IPS-NIHi7 (cell line): ENCODE measurements around the gene CPA1.
A peak's percentile ranks its signal among the peaks of the same experiment; 100 is the strongest.

Experiments
- DNase-seq: peaks from one replicate; pipeline ENCODE4 v3.0.0; 2012; ENCODE audit warnings: mixed read lengths; ENCODE audit errors: extremely low spot score

CPA1 gene

GRCh38 chr7:130356121-130356875 is 24.0 kb upstream of the CPA1 start:
- DNase-seq = peak; percentile 86

GRCh38 chr7:130356876-130357611 is 23.2 kb upstream of the CPA1 start:
- DNase-seq = peak; percentile 40

- no peak for DNase-seq
Measured at GRCh38 chr7:130358471-130358870, 21.8 kb upstream of the CPA1 start.

DNA sequence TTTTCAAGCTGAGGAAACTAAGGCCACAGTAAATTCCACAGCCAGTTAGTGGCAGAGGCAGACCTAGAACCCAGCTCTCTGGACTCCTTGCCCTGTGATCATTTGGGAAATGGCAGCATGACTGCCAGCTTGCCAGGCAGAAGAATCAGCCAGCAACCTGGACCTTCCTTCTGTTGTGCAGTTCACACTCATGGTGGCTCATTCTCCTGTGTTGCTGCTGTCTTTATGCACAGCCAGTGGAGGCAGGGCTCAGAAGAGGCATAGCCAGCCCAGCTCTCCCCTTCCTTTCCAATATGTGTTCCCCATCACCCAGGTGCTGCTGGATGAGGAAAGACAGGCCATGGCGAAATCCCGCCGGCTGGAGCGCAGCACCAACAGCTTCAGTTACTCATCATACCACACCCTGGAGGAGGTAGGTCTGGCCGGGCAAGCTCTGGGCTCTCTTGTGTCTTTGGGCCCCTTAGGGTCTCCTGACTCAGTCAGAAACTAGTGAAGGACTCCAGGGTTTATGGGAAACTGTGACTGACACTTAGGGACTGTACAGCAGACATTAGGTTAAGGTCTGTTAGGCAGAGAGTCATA is 20.9 kb upstream of the CPA1 start:
- DNase-seq = no peak

- DNase-seq = no peak
Measured at GRCh38 chr7:130360518-130360917, 19.8 kb upstream of the CPA1 start.

GRCh38 chr7:130361681-130362080 is 18.6 kb upstream of the CPA1 start:
- no peak for DNase-seq

DNA sequence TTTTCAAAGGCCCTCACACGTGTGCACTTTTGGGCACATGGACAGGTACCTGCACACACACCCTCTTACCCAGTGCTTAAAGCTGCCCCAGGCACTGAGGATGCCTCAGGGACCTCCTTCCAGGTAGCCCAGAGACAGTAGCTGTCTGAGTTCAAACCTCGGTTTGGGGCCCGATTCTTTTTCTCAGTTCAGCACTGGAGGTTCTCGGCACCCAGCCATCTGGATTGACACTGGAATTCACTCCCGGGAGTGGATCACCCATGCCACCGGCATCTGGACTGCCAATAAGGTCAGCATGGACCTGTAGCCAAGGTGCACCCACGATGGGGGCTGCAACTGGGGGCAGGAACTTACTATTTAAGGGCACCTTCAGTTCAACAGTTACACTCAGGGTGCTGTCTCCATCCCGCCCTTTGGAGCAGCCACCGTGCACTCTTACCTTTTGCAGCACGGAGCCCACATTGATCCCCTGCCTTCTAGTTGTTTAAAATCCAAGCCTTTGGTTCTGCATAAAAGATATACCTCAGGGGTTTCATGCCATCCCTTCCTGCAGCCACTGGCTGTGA is 18.0 kb upstream of the CPA1 start:
- DNase-seq = no peak

- no peak for DNase-seq
Measured at GRCh38 chr7:130363026-130363847, 17.1 kb upstream of the CPA1 start.

- DNase-seq = no peak
Measured at GRCh38 chr7:130364451-130364850, 15.8 kb upstream of the CPA1 start.

GRCh38 chr7:130365088-130365487 is 15.2 kb upstream of the CPA1 start:
- no peak for DNase-seq

GRCh38 chr7:130365511-130366441 is 14.5 kb upstream of the CPA1 start:
- DNase-seq = peak; percentile 45

- DNase-seq = no peak
Measured at GRCh38 chr7:130366564-130366963, 13.7 kb upstream of the CPA1 start.

DNA sequence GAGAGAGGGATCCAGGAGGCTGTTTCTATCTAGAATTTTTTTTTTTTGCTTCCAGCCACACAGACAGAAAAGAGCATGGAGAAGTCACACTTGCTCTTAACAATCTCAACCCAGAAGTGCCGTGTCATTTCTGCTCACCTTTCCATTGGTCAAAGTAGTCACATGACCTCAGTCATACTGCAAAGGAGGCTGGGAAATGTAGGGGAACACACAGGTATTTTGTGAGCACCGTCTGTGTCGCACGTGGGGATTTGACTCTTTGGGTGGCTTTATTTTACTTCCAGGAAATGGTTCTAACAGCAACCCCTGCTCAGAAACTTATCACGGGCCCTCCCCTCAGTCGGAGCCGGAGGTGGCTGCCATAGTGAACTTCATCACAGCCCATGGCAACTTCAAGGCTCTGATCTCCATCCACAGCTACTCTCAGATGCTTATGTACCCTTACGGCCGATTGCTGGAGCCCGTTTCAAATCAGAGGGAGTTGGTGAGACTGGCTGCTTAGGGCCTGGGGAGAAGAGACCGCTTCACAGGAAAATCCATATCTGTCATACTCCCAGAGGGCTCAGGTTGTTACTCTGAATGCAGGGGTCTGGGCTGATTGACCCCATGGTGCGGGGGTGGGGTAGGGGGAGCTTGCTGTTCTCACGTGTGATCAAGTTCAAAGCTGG is 13.1 kb upstream of the CPA1 start:
- no peak for DNase-seq

GRCh38 chr7:130367836-130368746 is 12.2 kb upstream of the CPA1 start:
- no peak for DNase-seq

- no peak for DNase-seq
Measured at GRCh38 chr7:130369110-130369711, 11.1 kb upstream of the CPA1 start.

- no peak for DNase-seq
Measured at GRCh38 chr7:130369831-130370550, 10.3 kb upstream of the CPA1 start.

DNA sequence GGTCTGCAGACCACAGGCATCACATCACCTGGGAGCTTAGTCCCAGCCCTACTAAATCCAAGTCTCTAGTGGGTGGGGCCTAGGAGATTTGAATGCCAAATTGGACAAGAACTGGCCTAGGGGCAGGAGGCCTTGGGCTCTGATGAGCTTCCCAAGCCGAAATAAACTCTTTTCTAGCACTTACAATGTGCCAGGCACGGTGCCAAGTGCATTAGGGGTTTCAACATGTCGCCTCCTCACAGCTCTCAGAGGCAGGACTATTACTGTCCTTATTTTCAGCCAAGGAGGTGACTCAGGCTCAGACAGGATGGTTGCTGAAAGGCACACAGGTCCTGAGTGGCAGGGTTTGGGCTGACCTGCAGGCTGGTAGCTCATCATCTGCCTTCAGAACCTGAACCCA is 9.2 kb upstream of the CPA1 start:
- no peak for DNase-seq
